ENCODE results near the gene FNDC5.

- TF ChIP-seq CTCF (conservative IDR thresholded peaks at IDR 0.05): no peak
- no peak for TF ChIP-seq ZFX (IDR thresholded peaks at IDR 0.05)
Measured at GRCh38 chr1:32884726-32885125, 14.0 kb upstream of the FNDC5 start.
